Thoracic aorta (tissue), 2 donors: ENCODE results near the gene GPR17. TPM values are rescaled to one million over a fixed set of nuclear protein-coding genes. Genes with fewer than 3 reads are reported as not detected.

Experiments used
- ATAC-seq: fragments of 150-250 bp; one replicate; pipeline ENCODE4 v1.8.0; 2017; ENCODE audit warnings: low read depth; ENCODE audit not compliant: insufficient number of reproducible peaks, low FRiP score
- DNase-seq: peaks from one replicate; pipeline ENCODE4 v3.0.0-alpha.2; 2020; ENCODE audit warnings: low spot score
- H3K27ac ChIP-seq, 2 donors: fragments of 200-600 bp; sonication (generic); 1 replicate in 1 of 2; 2 replicates in 1 of 2; pipeline ENCODE4 v1.5.1; 2016; ENCODE audit warnings: mild to moderate bottlenecking in 2 of 2, moderate library complexity in 2 of 2
- H3K27me3 ChIP-seq: fragments of 200-600 bp; sonication (generic); replicated peaks from 2 replicates; pipeline ENCODE4 v1.6.0; 2016; ENCODE audit warnings: mild to moderate bottlenecking; ENCODE audit not compliant: insufficient read depth
- H3K36me3 ChIP-seq: fragments of 200-600 bp; sonication (generic); one replicate; pipeline ENCODE4 v1.5.1; 2016
- H3K4me1 ChIP-seq, 2 donors: fragments of 200-600 bp; sonication (generic); 1 replicate in 1 of 2; 2 replicates in 1 of 2; pipeline versions ENCODE4 v1.5.1 to v1.6.0; 2016; ENCODE audit warnings: low read depth in 2 of 2, mild to moderate bottlenecking in 1 of 2; ENCODE audit not compliant: control insufficient read depth in 1 of 2
- H3K4me3 ChIP-seq: fragments of 200-600 bp; sonication (generic); 2 replicates; pipeline ENCODE4 v1.5.1; 2016; ENCODE audit warnings: mild to moderate bottlenecking
- H3K9me3 ChIP-seq: fragments of 200-600 bp; sonication (generic); 2 replicates; pipeline ENCODE4 v1.5.1; 2016
- CTCF ChIP-seq: fragments of 200-600 bp; sonication (generic); IDR thresholded peaks from one replicate; pipeline ENCODE4 v1.5.1; 2019; ENCODE audit warnings: antibody characterized with exemption
- total RNA-seq, 2 donors: library from RNA; depleted of rRNA; stranded (reverse); fragments of >200 nt; gene quantifications; one replicate each; pipeline versions ENCODE4 v1.1.0 to v1.2.3, GENCODE V29; 2016

Gene GPR17
- total RNA-seq, 2 donors from 2014 or later, result not detected

DNA sequence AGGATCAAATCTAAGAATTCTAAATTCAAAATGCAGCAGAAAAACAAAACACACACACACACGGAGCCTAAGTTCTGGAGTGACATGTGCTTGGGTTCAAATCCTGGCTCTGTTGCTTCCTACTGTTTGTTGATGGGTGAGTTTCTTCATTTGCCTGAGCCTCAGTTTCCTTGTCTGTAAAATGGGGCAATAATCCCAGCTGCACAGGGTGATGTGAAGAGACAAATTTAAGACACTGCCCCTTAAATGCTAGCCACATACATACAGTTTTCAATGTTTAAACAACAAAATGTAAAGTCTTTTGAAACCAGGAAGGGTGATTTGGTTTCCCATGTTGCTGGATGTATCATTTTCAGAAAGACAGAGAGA is 943 bp upstream of the GPR17 start:
- ATAC-seq (no peak), DNase-seq (no peak)
- Histone ChIP-seq H3K27ac (no peak overlapping the region), H3K36me3 (peaks cover 18% of the 10 kb centered on the region), H3K9me3 (no peaks in the 10 kb centered on the region), H3K4me1 (peaks cover 26 to 53% of the 10 kb centered on the region in 2 donors), H3K4me3 (no peak overlapping the region), H3K27me3 (no peaks in the 10 kb centered on the region)
- TF ChIP-seq CTCF, result no peak

DNA sequence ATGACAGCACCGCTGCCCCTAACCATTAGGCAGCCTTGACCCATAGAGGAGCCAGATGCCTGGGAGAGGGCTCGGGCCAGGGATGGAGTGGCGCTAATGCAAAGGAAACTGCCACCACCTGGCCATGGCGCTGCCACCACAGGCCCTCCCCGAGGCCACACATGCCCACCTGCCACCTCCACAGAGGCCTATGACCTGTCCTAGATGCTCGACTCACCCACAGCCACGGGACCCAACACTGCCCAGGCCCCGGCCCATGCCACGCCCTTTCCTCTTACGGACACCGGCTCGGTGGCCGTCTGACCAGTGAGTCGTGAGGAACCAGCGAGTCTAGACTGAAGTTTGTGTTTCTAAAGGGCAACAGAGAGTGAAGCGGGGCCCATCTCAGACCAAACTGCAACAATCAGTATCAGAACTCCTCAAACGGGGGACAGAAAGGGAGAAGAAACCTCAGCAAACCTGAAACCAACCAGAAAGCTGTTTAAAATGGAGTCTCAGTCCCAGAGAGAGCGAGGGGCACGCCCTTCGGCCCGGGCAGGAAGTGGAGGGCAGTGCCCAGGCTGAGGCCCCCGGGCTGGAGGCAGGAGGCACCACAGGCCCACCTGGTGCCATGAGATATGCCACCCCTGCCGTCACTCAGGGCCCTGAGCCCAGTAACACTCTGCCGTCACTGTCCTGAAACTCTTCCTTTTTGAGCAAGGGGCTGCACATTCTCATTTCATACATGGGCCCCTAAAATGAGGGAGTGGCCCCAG is 711 bp downstream of the GPR17 start:
- Histone ChIP-seq H3K4me3 (no peak overlapping the region), H3K27ac (peak overlapping the region; percentile 50 to 70), H3K27me3 (no peaks in the 10 kb centered on the region), H3K4me1 (peaks cover 35 to 67% of the 10 kb centered on the region in 2 donors), H3K36me3 (peaks cover 3% of the 10 kb centered on the region), H3K9me3 (no peaks in the 10 kb centered on the region)
- ATAC-seq (no peak), DNase-seq (no peak)
- no peak for TF ChIP-seq CTCF

DNA sequence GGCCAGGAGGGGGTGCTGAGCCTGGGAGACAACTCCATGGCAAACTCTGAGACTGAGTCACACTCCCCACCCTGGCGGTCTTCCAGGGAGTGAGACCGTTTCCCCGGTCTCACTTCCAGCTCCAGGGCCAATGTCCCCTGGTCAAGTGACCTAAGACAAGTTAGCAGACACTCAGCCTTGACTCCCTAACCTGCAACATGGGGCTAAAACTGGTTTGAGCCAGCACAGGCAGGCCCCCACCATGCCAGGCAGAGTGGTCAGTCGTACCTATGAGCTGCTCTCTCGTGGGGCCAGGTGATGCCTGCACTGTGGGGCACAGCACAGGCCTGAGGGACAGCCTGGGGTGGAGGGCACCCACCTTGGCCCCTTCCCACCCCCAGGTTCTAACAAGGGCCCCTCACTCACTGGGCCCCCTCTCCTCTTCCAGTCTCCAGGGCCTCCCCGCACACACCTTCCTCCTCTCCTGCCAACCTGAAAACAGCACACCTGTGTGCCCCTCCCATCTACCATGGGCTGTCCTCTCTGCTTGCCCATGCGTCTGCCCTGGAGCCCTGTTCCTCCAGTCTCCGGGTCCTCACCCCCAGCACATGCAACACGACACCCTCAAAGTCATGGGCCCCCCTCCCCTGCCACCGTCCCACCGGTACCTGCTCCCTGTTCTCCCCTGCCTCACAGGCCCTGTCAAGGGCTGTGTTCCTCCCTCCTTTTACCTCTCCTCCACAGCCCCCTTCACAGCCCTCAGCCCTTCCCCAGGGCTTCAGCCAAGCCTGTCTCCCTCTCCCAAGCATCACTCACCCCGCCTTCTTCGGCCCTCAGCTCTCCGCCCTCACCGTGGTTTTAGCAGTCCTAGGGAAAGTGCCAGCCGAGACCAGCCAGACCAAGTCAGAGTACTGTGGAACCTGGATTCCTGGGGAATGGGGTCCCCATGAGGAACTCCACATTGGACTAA is 1.6 kb downstream of the GPR17 start:
- DNase-seq (no peak), ATAC-seq (peak; percentile 25)
- H3K4me1 ChIP-seq, result peaks cover 38 to 76% of the 10 kb centered on the region in 2 donors
- no peaks in the 10 kb centered on the region for H3K9me3 ChIP-seq
- H3K27ac ChIP-seq, result peak overlapping the region; percentile 50 to 70
- TF ChIP-seq CTCF, result no peak
- H3K36me3 ChIP-seq, result peaks cover 3% of the 10 kb centered on the region
- no peak overlapping the region for H3K4me3 ChIP-seq
- no peaks in the 10 kb centered on the region for H3K27me3 ChIP-seq

- DNase-seq (no peak), ATAC-seq (no peak)
- H3K4me3 ChIP-seq, result no peak overlapping the region
- peaks cover 43 to 79% of the 10 kb centered on the region in 2 donors for H3K4me1 ChIP-seq
- H3K36me3 ChIP-seq, result peaks cover 8% of the 10 kb centered on the region
- H3K27ac ChIP-seq, result peak overlapping the region; percentile 64 to 70
- no peak for TF ChIP-seq CTCF
- no peaks in the 10 kb centered on the region for H3K27me3 ChIP-seq
- H3K9me3 ChIP-seq, result no peaks in the 10 kb centered on the region
Measured at GRCh38 chr2:127648321-127648720, 2.4 kb downstream of the GPR17 start.

DNA sequence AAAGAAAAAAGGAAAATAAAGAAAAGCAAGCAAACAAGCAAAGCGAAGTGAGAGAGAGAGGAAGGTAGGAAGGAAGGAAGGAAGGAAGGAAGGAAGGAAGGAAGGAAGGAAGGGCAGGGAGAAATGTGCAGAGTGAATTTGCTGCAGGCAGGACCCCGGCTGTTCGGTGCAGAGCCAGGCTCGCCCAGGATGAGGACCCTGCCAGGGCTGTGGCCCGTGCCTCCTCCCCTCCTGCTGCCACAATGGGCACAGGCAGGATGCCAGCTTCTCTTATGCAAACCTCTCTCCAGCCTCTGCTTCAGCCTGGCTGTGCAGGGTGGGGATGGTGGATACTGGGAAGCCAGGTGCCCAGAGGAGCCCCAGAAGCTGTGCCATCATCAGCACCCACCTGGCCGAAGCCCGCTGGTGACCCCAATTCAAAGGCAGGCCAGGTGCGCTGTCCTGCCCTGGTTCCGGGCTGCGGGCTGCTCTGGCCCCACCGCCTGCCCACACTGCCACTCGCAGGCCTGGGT is 3.2 kb downstream of the GPR17 start:
- Histone ChIP-seq H3K4me3 (no peak overlapping the region), H3K36me3 (peaks cover 16% of the 10 kb centered on the region), H3K9me3 (no peaks in the 10 kb centered on the region), H3K27ac (peak overlapping the region; percentile 54 to 75), H3K27me3 (no peaks in the 10 kb centered on the region), H3K4me1 (peaks cover 43 to 80% of the 10 kb centered on the region in 2 donors)
- TF ChIP-seq CTCF, result no peak
- ATAC-seq (no peak), DNase-seq (no peak)
